Natural killer cell (primary cell): ENCODE measurements around the gene CNFN. TPM values are rescaled to one million over a fixed set of nuclear protein-coding genes. Genes with fewer than 3 reads are reported as not detected.

Experiments
- ATAC-seq, 3 donors: fragments of 150-1000 bp in 2 of 3; fragments of 200-7000 bp in 1 of 3; cut with Tn5 transposase; 1 replicate in 1 of 3; 2 replicates in 2 of 3; pipeline ENCODE4 v1.10.0; 2021; ENCODE audit warnings: mild to moderate bottlenecking in 2 of 3, moderate library complexity in 2 of 3
- DNase-seq, 2 donors: peaks; one replicate each; pipeline versions ENCODE4 v3.0.0 to v3.0.0-alpha.2; 2013 to 2021; ENCODE audit warnings: mixed read lengths in 1 of 2
- H3K27ac ChIP-seq: one replicate; pipeline ENCODE4 v1.5.1; 2013; ENCODE audit warnings: mild to moderate bottlenecking, low read length
- H3K27me3 ChIP-seq: one replicate; pipeline ENCODE4 v1.6.1; 2013; ENCODE audit warnings: low read length; ENCODE audit not compliant: control insufficient read depth, insufficient read depth
- H3K36me3 ChIP-seq: one replicate; pipeline ENCODE4 v1.6.1; 2013; ENCODE audit warnings: low read length; ENCODE audit not compliant: control insufficient read depth, insufficient read depth
- H3K4me1 ChIP-seq: one replicate; pipeline ENCODE4 v1.6.1; 2013; ENCODE audit warnings: low read length; ENCODE audit not compliant: control insufficient read depth, insufficient read depth
- H3K4me3 ChIP-seq: one replicate; pipeline ENCODE4 v1.5.1; 2013; ENCODE audit warnings: low read length
- H3K9me3 ChIP-seq: one replicate; pipeline ENCODE4 v1.6.1; 2013; ENCODE audit warnings: low read length; ENCODE audit not compliant: control insufficient read depth, insufficient read depth
- H3K27ac Mint-ChIP-seq, 2 donors: one replicate each; pipeline ENCODE4 v1.8.0; 2022; ENCODE audit warnings: mild to moderate bottlenecking in 2 of 2, mixed read lengths in 2 of 2, moderate library complexity in 1 of 2
- H3K27me3 Mint-ChIP-seq, 2 donors: one replicate each; pipeline ENCODE4 v1.8.0; 2022; ENCODE audit warnings: low read depth in 2 of 2, mixed read lengths in 2 of 2
- H3K36me3 Mint-ChIP-seq: one replicate; pipeline ENCODE4 v1.8.0; 2022; ENCODE audit warnings: mixed read lengths
- H3K4me1 Mint-ChIP-seq, 2 donors: one replicate each; pipeline ENCODE4 v1.8.0; 2022; ENCODE audit warnings: mixed read lengths in 2 of 2
- H3K4me3 Mint-ChIP-seq: one replicate; pipeline ENCODE4 v1.8.0; 2022; ENCODE audit warnings: mild to moderate bottlenecking, moderate library complexity, mixed read lengths
- H3K9me3 Mint-ChIP-seq, 2 donors: one replicate each; pipeline ENCODE4 v1.8.0; 2022; ENCODE audit warnings: mixed read lengths in 2 of 2
- CTCF ChIP-seq: fragments of 200-600 bp; IDR thresholded peaks from one replicate; pipeline ENCODE4 v1.8.0; 2022; ENCODE audit warnings: antibody characterized with exemption
- WGBS: methylation state at CpG from one replicate; pipeline ENCODE4 v1.1.7; 2013; ENCODE audit warnings: missing lambda C conversion rate; ENCODE audit not compliant: insufficient coverage; 5-methylcytosine and 5-hydroxymethylcytosine counted together
- intact Hi-C: fragments of 100-400 bp; cut with micrococcal nuclease; formaldehyde crosslinking; loops from one replicate; pipeline ENCODE4 v1.14.2; 2022
- total RNA-seq, 4 donors: library from RNA; stranded (reverse); fragments of 120-200 nt in 1 of 4; gene quantifications; one replicate each; pipeline versions ENCODE4 v1.2.3 to v1.2.4, GENCODE V29; 2013 to 2022

Gene CNFN
- total RNA-seq, 3 donors from 2014 or later (not counting 1 experiment from before 2014, with no cell fraction given) = 1.3 TPM; not detected in 2

GRCh38 chr19:42355896-42356295 is 34.2 kb downstream of the CNFN start:
- 95% methylated on average over 12 of the region's 12 CpGs for WGBS
- no peak overlapping the region for H3K4me3 Mint-ChIP-seq

GRCh38 chr19:42353341-42354015 is 36.6 kb downstream of the CNFN start:
- Mint-ChIP-seq H3K27me3 (no peaks in the 10 kb centered on the region), H3K9me3 (no peaks in the 10 kb centered on the region), H3K4me1 (peaks cover 0 to 5% of the 10 kb centered on the region in 2 donors), H3K36me3 (no peaks in the 10 kb centered on the region), H3K27ac (no peak overlapping the region), H3K4me3 (no peak overlapping the region)
- TF ChIP-seq CTCF = no peak
- intact Hi-C loops = no loop called here
- H3K27me3 ChIP-seq = no peaks in the 10 kb centered on the region
- peaks cover 4% of the 10 kb centered on the region for H3K4me1 ChIP-seq
- no peaks in the 10 kb centered on the region for H3K9me3 ChIP-seq
- no peak for ATAC-seq
- H3K27ac ChIP-seq = no peak overlapping the region
- no peak overlapping the region for H3K4me3 ChIP-seq
- WGBS = 95% methylated on average over 29 of the region's 29 CpGs
- DNase-seq = no peak
- peaks cover 15% of the 10 kb centered on the region for H3K36me3 ChIP-seq

More at GRCh38 chr19:42355896-42356295, 34.2 kb downstream of the CNFN start:
- Mint-ChIP-seq H3K27me3 (no peaks in the 10 kb centered on the region), H3K9me3 (no peaks in the 10 kb centered on the region), H3K27ac (no peak overlapping the region), H3K36me3 (no peaks in the 10 kb centered on the region), H3K4me1 (peaks cover 0 to 5% of the 10 kb centered on the region in 2 donors)
- Histone ChIP-seq H3K27me3 (no peaks in the 10 kb centered on the region), H3K4me3 (no peak overlapping the region), H3K36me3 (peaks cover 15% of the 10 kb centered on the region), H3K4me1 (peaks cover 4% of the 10 kb centered on the region), H3K27ac (no peak overlapping the region), H3K9me3 (no peaks in the 10 kb centered on the region)
- no peak for ATAC-seq
- DNase-seq = no peak
- no peak for TF ChIP-seq CTCF
- intact Hi-C loops = no loop called here

DNA sequence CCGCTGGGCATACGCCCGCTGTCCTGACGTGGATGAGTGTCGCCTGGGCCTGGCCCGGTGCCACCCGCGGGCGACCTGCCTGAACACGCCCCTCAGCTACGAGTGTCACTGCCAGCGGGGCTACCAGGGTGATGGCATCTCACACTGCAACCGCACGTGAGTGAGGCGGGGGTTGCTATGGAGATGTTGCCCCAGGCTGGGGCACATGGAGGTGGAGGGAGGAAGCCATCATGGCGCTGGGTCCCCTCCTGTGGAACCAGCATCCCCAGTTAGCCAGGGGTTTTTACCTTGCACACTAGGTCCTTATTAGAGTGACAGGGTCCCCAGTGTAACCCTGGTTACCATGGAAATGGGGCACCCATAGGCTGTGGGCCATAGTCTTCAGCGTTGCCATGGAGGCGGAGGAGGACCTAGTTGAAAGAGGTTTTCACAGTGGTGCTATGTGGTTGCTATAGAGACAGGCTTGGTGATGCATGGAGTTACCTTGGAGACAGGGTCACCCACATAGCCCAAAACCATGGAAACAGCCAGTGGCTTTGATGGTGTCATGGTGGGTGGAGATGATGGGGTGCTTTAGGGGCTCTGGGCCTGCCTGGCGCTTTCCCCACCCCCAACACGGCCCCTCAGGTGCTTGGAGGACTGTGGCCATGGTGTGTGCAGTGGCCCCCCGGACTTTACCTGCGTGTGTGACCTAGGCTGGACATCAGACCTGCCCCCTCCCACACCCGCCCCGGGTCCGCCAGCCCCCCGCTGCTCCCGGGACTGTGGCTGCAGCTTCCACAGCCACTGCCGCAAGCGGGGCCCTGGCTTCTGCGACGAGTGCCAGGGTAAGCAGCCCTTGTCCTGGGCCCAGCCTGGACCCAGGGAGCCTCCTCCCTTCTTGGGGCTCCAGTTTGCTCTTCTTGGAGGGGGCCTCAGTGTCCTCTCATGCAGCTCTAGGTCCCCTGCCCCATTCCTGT is 37.5 kb downstream of the CNFN start:
- DNase-seq = peak in 1 of 2 donors; percentile 24
- no peaks in the 10 kb centered on the region for H3K36me3 Mint-ChIP-seq
- no peak for TF ChIP-seq CTCF

More for the DNA sequence above, 37.5 kb downstream of the CNFN start:
- Mint-ChIP-seq H3K27me3 (no peaks in the 10 kb centered on the region), H3K4me3 (no peak overlapping the region), H3K9me3 (no peaks in the 10 kb centered on the region), H3K4me1 (peaks cover 0 to 5% of the 10 kb centered on the region in 2 donors), H3K27ac (no peak overlapping the region)
- intact Hi-C loops = no loop called here
- H3K4me3 ChIP-seq = no peak overlapping the region
- no peaks in the 10 kb centered on the region for H3K27me3 ChIP-seq
- no peak overlapping the region for H3K27ac ChIP-seq
- H3K4me1 ChIP-seq = peaks cover 4% of the 10 kb centered on the region
- ATAC-seq = peak; percentile 5 to 58 (median 34)
- H3K9me3 ChIP-seq = no peaks in the 10 kb centered on the region
- 89% methylated on average over 31 of the region's 31 CpGs for WGBS
- H3K36me3 ChIP-seq = peaks cover 17% of the 10 kb centered on the region
